Mucosa of rectum (tissue), 2 donors: ENCODE data around the gene DCTN1.

Experiments used
- H3K27ac ChIP-seq, 2 donors: one replicate each; pipeline ENCODE4 v1.7.0; 2013; ENCODE audit warnings: inconsistent platforms in 2 of 2, low read depth in 2 of 2, low read length in 2 of 2
- H3K27me3 ChIP-seq, 2 donors: one replicate each; pipeline ENCODE4 v1.7.0; 2013; ENCODE audit warnings: low read length in 2 of 2; ENCODE audit not compliant: control insufficient read depth in 2 of 2, insufficient read depth in 2 of 2
- H3K36me3 ChIP-seq, 2 donors: one replicate each; pipeline ENCODE4 v1.7.0; 2013; ENCODE audit warnings: low read length in 2 of 2; ENCODE audit not compliant: control insufficient read depth in 2 of 2, insufficient read depth in 2 of 2
- H3K4me1 ChIP-seq, 2 donors: one replicate each; pipeline ENCODE4 v1.7.0; 2013; ENCODE audit warnings: low read length in 2 of 2, mild to moderate bottlenecking in 1 of 2; ENCODE audit not compliant: control insufficient read depth in 2 of 2, insufficient read depth in 2 of 2
- H3K4me3 ChIP-seq, 2 donors: one replicate each; pipeline ENCODE4 v1.7.0; 2013; ENCODE audit warnings: low read length in 2 of 2
- H3K9ac ChIP-seq, 2 donors: one replicate each; pipeline ENCODE4 v1.7.0; 2013; ENCODE audit warnings: low read length in 2 of 2, low read depth in 1 of 2, mild to moderate bottlenecking in 1 of 2
- H3K9me3 ChIP-seq, 2 donors: one replicate each; pipeline ENCODE4 v1.7.0; 2013; ENCODE audit warnings: low read length in 2 of 2; ENCODE audit not compliant: control insufficient read depth in 2 of 2
- donor health status: healthy.
- donor health status: Normal muscosa, but diverticular disease.

DCTN1 gene

DNA sequence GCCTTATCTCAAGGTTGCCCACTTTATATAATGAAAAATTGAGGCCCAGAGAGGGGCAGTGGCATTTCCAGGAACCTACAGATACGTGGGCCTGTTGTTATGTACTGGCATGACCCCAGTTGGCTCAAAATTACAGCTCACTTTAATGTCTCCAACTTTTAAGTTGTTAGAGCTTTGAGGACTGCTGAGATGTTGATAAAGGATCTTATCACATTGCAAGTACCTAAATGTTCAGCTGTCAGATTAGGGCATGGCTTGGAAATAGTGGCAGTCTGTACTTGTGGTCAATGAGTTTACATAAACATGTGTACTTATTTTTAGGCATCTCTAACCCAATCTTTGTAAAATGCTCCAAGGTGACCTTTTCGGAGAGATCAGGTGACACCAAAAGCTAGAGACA lies 51.5 kb downstream of the DCTN1 start:
- Histone ChIP-seq H3K27ac (no peak overlapping the region), H3K9me3 (no peaks in the 10 kb centered on the region), H3K4me3 (no peak overlapping the region), H3K4me1 (no peaks in the 10 kb centered on the region), H3K9ac (no peak overlapping the region), H3K27me3 (no peaks in the 10 kb centered on the region), H3K36me3 (peaks cover 3 to 5% of the 10 kb centered on the region in 2 donors)

DNA sequence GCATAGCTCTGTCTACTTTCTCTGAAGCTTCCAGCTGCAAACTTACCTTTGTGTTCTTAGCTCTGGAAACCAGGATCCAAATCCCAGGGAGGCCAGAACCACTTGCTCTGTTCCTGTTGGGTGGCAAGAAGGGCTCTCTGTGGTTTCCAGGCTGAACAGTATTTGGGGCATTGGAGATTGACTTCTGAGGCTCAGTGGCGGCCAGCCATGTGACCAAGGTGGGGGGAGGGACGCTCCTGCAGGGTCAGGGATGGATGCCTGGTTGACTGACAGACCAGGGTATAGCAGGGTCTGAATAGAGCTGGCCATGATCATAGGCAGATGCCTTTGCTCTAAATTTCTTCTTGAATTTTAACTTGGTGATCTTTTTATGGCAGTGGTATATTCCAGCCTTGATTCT lies 52.0 kb downstream of the DCTN1 start:
- no peaks in the 10 kb centered on the region for H3K4me1 ChIP-seq
- peaks cover 3 to 5% of the 10 kb centered on the region in 2 donors for H3K36me3 ChIP-seq
- H3K27me3 ChIP-seq: no peaks in the 10 kb centered on the region
- no peaks in the 10 kb centered on the region for H3K9me3 ChIP-seq
- no peak overlapping the region for H3K27ac ChIP-seq
- no peak overlapping the region for H3K4me3 ChIP-seq
- no peak overlapping the region for H3K9ac ChIP-seq

DNA sequence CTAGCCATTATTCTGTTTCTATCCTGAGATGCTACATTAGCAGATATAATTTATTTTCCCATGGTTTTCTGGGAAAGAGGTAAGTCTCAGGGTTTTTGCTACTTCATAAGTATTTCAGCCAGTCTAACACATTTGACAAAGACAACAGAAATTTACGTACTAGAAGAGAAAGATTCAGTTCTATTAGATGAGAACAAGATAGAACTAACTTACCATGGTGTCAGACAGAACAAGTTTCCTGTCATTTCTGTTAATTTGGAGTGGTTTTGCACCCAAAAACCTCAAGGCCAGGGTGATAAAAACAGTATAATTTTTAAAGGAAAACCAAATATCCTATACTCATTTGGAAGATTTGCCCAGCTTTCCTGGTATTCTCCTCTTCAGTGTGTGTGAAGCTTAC lies 52.5 kb downstream of the DCTN1 start:
- Histone ChIP-seq H3K27me3 (no peaks in the 10 kb centered on the region), H3K9ac (no peak overlapping the region), H3K4me3 (no peak overlapping the region), H3K27ac (no peak overlapping the region), H3K4me1 (no peaks in the 10 kb centered on the region), H3K36me3 (peaks cover 3 to 5% of the 10 kb centered on the region in 2 donors), H3K9me3 (no peaks in the 10 kb centered on the region)

DNA sequence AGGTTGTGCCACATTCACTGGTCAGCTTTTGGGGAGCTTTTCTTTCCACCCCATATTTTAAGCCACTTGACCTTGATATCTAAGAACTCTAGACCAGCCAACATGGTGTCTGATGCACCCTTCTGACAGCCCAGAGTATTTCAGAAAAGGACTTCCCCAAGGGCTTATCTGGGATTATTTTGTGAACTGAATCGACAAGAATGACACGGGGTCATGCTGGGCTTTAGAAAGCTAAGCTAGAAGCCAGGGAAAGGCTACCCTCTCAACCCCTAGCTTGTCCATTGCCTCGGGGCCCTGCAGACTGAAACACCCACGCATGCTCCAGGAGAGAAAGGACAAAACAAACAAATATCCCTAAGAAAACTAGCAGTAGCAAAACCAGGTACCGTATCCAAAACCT lies 52.9 kb downstream of the DCTN1 start:
- no peak overlapping the region for H3K9ac ChIP-seq
- H3K4me1 ChIP-seq: no peaks in the 10 kb centered on the region
- no peaks in the 10 kb centered on the region for H3K9me3 ChIP-seq
- H3K4me3 ChIP-seq: no peak overlapping the region
- H3K36me3 ChIP-seq: peaks cover 3 to 5% of the 10 kb centered on the region in 2 donors
- H3K27ac ChIP-seq: no peak overlapping the region
- no peaks in the 10 kb centered on the region for H3K27me3 ChIP-seq

DNA sequence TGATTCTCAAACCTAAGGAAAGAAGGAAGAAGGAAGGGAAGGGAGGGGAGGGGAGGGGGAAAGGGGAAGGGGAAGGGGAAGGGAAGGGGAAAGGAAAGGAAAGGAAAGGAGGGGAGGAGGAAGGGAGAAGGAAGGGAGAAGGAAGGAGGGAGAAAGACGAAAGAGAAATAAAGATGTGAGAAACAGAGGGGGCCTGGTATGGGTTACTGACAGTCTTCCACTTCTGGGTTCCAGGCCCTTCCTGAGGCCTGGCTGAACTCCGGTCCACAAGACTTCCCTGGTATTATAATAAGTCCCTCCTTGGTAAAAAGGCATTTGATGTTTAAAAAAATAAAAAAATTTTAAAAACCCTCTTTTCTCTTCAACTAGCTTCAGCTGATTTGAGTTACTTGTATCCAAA lies 54.3 kb downstream of the DCTN1 start:
- Histone ChIP-seq H3K9me3 (no peaks in the 10 kb centered on the region), H3K9ac (no peak overlapping the region), H3K36me3 (peaks cover 3 to 5% of the 10 kb centered on the region in 2 donors), H3K27ac (no peak overlapping the region), H3K27me3 (no peaks in the 10 kb centered on the region), H3K4me1 (no peaks in the 10 kb centered on the region), H3K4me3 (no peak overlapping the region)

DNA sequence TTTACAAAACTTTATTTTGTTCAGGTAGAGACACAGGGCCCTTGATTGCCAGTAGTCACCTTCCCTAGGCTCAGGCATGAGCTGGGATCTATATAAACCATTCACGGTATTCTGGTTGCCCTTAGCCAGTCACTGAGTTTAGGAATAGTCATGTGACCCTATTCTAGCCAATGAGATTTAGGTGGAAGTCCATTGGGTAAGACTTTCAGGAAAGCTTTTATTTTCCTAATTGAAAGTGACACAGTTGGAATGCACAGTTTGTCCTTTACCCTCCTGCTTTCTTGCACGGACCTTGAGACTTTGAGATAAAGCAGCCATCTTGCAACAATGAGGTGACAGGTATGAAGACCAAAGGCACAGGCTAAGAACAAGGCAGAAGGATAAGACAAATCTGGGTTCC lies 58.4 kb downstream of the DCTN1 start:
- Histone ChIP-seq H3K27ac (no peak overlapping the region), H3K9ac (no peak overlapping the region), H3K27me3 (no peaks in the 10 kb centered on the region), H3K9me3 (no peaks in the 10 kb centered on the region), H3K4me1 (no peaks in the 10 kb centered on the region), H3K36me3 (no peaks in the 10 kb centered on the region), H3K4me3 (no peak overlapping the region)

DNA sequence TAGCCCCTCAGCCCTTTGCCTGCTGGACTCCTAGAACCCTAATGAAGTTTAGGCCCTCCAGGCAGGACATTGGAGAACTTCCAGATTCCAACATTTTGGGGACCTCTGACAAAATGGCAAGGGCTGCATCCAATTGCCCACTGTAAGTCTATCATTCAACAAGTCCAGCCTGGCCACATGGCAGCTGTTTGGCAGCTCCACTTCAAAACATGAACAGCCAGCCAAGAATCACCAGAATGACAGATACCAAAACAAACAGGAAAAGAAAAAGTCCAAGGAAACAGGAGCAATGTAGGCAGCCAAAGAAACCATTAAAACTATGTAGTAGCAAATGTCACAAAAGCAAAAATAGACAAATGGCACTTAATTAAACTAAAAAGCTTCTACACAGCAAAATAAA lies 62.4 kb downstream of the DCTN1 start:
- H3K9ac ChIP-seq: no peak overlapping the region
- no peak overlapping the region for H3K27ac ChIP-seq
- no peaks in the 10 kb centered on the region for H3K4me1 ChIP-seq
- no peaks in the 10 kb centered on the region for H3K27me3 ChIP-seq
- H3K9me3 ChIP-seq: no peaks in the 10 kb centered on the region
- no peak overlapping the region for H3K4me3 ChIP-seq
- H3K36me3 ChIP-seq: no peaks in the 10 kb centered on the region

DNA sequence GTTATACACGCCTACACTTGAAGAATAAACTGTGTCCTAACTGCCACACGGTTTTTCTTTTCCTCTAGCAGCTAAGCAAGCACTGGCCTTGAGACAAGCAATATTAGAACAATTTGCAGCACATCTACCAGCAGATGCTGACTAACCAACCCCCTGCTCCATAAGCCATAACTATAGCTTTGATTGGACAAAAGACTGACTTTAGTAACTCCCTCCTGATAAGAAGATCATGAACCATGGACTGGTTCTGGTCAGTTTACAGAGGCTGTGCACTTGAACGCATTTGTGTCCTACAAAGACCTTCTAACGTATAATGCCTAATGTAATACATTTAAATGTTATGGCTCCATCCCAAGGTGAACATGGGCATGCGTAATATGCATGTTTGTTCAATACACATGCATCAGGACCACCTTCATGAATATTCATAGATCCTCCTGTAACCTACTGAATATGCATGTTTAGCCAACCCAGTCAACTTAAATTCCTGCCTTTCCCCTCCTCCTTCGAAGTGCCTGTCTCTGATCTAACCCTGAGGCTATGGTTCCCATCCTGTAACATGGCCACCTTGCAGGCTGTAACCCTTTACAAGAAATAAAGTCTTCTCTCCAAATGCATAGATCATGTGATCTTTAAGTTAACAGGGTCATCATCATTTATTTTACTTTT lies 63.4 kb downstream of the DCTN1 start:
- Histone ChIP-seq H3K9ac (no peak overlapping the region), H3K4me3 (no peak overlapping the region), H3K4me1 (no peaks in the 10 kb centered on the region), H3K36me3 (no peaks in the 10 kb centered on the region), H3K9me3 (no peaks in the 10 kb centered on the region), H3K27me3 (no peaks in the 10 kb centered on the region), H3K27ac (no peak overlapping the region)

DNA sequence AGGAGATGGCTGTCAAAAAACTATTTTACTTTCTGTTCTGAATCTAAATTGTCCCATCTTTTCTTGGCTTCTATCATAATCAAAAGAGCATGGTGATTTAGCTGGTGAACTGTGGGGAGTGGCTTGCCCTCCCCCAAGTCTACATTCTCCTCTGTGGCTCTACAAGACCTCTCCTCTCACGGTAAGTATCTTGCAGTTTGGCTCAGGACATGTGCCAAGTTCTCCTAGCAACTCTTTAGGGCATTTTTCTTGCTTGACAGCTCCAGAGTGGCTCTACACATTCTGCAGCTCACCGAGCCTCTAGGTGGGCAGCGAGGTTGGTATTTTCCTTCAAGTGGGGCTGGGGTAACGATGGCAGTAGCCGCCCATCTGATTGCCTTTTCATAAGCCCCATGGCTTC lies 66.0 kb downstream of the DCTN1 start:
- Histone ChIP-seq H3K36me3 (no peaks in the 10 kb centered on the region), H3K9me3 (no peaks in the 10 kb centered on the region), H3K9ac (no peak overlapping the region), H3K4me3 (no peak overlapping the region), H3K27me3 (no peaks in the 10 kb centered on the region), H3K4me1 (no peaks in the 10 kb centered on the region), H3K27ac (no peak overlapping the region)

DNA sequence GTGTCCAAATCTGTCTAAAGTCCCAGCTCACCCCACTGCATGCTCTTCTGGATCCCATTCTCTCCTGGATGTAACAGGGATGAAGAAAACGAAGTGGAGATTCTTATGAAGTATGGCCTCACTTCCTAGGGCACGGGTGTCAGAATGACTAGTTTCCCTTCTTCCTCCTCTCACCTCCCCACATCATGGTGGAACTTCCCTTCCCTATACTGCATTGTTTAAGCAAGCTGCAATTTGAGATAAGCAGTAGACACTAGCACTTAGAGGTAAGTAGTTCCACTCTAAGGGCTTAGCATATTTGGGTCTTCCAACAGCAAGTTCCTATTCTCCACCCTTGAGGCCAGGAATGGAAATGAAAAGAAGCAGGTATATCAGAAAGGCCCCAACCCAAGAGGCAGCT lies 66.6 kb downstream of the DCTN1 start:
- Histone ChIP-seq H3K27me3 (no peaks in the 10 kb centered on the region), H3K27ac (no peak overlapping the region), H3K9ac (no peak overlapping the region), H3K9me3 (no peaks in the 10 kb centered on the region), H3K4me1 (no peaks in the 10 kb centered on the region), H3K4me3 (no peak overlapping the region), H3K36me3 (no peaks in the 10 kb centered on the region)

DNA sequence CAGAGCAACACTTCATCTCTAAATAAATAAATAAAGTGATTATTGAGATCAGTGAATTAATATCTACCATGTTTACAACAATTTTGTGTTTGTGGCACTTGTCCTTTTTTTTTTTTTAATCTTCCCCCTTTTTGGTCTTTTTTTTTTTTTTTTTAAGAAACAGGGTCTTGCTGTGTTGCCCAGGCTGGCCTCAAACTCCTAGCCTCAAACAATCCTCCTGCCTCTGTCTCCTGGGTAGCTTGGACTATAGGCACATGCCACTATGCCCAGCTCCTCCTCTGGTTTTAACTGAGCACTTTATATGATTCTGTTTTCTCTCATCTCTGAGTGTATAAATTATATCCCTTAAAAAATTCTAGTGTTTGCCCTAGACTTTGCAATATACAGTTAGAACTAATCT lies 67.2 kb downstream of the DCTN1 start:
- Histone ChIP-seq H3K27ac (no peak overlapping the region), H3K9me3 (no peaks in the 10 kb centered on the region), H3K4me3 (no peak overlapping the region), H3K36me3 (no peaks in the 10 kb centered on the region), H3K4me1 (no peaks in the 10 kb centered on the region), H3K27me3 (no peaks in the 10 kb centered on the region), H3K9ac (no peak overlapping the region)
